GM19099 (cell line): ENCODE results near the gene CEP19.

Source experiments
- POLR2A ChIP-seq: IDR thresholded peaks from 3 replicates; pipeline ENCODE4 v1.6.1; 2011; ENCODE audit warnings: low read depth; ENCODE audit not compliant: insufficient read length; ENCODE audit errors: extremely low read depth

CEP19 gene

GRCh38 chr3:196660381-196661166 lies 51.5 kb downstream of the CEP19 start:
- no peak for TF ChIP-seq POLR2A

DNA sequence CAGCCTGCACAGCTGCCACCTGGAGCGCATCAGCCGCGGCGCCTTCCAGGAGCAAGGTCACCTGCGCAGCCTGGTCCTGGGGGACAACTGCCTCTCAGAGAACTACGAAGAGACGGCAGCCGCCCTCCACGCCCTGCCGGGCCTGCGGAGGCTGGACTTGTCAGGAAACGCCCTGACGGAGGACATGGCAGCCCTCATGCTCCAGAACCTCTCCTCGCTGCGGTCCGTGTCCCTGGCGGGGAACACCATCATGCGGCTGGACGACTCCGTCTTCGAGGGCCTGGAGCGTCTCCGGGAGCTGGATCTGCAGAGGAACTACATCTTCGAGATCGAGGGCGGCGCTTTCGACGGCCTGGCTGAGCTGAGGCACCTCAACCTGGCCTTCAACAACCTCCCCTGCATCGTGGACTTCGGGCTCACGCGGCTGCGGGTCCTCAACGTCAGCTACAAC lies 52.1 kb downstream of the CEP19 start:
- TF ChIP-seq POLR2A: no peak
